HG03469 (cell line): ENCODE results near the gene BAIAP3.
"Not testable (repeated sequence)": the region's sequence is repeated elsewhere in the genome, so short reads cannot be mapped to it uniquely, and the experiment has no call there.

Source experiments
- ATAC-seq: cut with Tn5 transposase; IDR thresholded peaks from one replicate; pipeline ENCODE4 v1.9.1; 2021; ENCODE audit warnings: mild to moderate bottlenecking, moderate library complexity, moderate number of reproducible peaks; ENCODE audit not compliant: unreplicated experiment

The BAIAP3 gene

DNA sequence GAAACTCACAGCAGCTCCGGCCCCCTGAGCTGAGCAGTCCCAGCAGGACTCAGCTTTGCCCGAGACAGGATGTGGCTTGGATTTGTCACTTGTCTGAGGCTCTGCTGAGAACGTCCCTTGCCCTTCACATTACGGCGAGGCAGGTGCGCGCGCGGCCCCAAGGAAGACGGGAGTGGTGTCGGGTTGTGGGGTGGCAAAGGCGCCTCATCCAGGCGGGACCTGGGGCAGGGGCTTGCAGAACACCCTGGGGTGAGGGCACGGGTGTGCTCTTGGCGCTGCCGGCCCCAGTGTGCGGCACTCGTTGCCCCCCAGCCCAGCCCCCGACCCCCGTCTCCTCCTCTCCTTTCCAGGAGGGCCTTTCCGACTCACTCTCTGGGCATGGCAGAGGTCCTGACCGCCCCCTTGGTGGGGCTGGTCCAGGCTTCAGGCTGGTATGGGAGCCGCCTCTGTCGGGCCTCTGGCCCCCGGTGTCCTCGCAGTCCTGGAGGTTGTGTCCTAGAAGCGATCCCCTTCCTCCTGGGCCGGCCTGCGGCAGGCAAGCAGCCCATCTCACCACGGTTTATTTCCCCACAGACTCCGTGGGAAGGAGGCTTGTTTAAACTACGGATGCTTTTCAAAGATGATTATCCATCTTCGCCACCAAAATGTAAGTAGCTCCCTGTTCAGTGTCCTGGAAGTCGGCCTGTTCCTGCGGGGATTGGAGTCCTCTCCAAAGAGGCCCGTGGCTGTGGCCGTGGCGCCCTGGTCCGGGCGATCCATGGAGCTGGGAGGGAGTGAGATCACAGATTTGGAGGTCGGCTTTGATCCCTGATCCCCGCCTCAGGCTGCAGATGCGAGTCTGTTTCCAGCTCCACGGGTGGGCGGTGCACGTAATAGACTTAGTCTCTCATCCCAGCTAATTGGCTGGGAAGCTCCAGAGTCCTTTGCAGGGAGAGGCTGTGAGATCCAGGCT, 18.1 kb upstream of the BAIAP3 start:
- ATAC-seq: no peak

- no peak for ATAC-seq
Observed at GRCh38 chr16:1316033-1316405, 17.4 kb upstream of the BAIAP3 start.

DNA sequence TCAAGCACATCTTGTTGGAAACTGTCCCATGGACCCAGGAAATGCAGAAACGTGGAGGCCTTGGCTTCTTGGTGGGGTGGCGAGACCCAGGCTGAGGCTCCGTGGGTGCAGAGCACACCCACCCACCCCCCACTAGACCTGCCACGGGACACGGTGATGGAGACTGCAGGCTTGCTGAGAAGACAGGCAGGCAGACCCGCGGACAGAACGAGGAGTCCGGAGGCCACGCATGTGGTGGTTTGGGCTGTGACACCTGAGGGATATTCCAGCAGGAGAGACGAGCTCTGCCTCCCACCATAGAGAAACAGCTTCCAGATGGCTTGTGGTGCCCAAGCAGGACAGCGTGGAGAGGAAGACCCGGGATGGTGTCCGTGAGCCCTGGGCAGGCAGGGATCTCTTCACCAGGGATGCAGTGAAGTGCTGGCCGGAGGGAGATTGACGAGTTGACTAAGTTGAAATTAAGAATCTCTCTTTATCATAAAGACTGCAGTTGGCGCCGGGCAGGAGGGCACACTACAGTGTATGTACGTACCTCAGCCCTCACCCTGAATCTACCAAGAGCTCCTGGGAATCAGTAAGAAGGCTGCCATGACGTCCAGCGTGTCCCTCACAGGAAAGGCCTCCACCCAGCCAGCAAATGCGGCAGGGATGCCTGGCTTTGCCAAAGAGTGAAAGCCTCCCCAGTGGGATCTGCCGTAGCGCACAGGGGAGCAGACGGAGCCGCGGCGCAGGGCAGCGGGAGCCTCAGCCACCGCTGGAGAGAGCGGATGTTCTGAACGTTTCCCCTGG, 15.8 kb upstream of the BAIAP3 start:
- no peak for ATAC-seq

GRCh38 chr16:1318268-1318545, 15.2 kb upstream of the BAIAP3 start:
- no peak for ATAC-seq

DNA sequence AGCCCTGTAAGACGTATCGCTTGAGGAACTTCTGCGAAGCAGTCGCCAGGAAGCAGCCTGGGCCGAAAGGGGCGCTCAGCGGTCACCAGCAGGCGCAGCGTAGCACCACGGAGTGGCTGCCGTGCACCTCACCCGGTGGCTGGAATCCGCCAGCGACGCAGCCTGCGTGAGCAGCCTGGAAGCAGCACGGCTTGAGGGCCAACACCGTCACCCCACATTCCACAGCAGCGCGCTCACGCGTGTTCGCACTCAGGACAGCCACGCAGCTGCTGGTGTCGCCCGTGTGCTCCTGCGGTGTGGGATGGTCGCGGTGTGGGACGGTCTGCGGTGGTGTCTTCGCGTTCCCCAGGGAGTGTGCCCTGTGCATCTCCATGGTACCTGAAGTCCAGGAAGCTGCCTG, 14.4 kb upstream of the BAIAP3 start:
- ATAC-seq: no peak

DNA sequence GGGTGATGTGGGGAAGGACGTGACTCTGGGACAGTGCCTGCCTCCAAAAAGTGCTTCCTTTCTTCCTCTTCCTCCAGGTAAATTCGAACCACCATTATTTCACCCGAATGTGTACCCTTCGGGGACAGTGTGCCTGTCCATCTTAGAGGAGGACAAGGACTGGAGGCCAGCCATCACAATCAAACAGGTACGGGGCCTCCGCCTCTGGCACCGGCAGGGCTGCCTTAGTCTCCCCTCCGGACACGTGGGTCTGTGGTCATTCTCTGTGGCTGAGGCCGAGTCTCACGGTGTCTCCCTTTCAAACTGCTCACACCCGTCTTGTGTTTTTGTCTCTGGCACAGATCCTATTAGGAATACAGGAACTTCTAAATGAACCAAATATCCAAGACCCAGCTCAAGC, 13.3 kb upstream of the BAIAP3 start:
- no peak for ATAC-seq

DNA sequence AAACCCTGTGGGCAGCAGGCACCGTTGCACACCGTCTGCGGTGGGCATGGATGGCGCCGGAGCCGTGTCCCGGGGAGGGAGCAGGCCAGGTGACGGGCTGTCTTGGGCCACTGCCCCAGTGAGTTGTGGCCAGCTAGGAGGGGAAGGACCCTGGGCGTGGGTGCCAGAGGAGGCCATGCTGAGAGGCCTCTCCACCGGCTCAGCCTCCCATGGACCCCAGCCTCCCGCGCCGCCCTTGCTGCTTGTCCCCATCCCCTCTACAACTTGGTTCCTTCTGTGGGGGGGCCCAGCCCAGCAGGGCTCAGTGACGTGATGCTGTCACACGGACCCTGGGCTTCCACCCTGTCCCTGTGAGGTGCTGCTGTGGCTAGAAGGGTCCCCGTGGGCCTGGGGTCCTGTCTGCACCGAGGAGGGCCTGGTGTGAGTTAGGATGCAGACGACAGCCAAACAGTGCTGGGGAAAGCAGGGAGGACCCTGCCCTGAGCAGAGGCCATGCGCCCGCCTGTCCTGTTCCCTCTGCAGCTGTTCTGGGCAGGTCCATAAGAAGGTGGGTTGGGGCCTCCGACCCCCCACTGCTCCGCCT, 12.7 kb upstream of the BAIAP3 start:
- ATAC-seq: no peak

DNA sequence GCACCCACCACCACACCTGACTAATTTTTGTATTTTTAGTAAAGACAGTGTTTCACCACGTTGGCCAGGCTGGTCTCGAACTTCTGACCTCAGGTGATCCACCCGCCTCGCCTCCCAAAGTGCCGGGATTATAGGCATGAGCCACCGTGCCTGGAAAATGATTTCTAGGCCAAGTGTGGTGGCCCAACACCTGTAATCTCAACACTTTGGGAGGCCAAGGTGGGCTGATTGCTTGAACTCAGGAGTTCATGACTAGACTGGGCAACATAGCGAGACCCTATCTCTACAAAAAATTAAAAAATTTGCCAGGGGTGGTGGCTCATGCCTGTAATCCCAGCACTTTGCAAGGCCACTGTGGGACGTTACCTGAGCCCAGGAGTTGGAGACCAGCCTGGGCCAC, 11.0 kb upstream of the BAIAP3 start:
- no peak for ATAC-seq

GRCh38 chr16:1323296-1324239, 9.9 kb upstream of the BAIAP3 start:
- no peak for ATAC-seq

- no peak for ATAC-seq
Observed at GRCh38 chr16:1324286-1324826, 9.1 kb upstream of the BAIAP3 start.

DNA sequence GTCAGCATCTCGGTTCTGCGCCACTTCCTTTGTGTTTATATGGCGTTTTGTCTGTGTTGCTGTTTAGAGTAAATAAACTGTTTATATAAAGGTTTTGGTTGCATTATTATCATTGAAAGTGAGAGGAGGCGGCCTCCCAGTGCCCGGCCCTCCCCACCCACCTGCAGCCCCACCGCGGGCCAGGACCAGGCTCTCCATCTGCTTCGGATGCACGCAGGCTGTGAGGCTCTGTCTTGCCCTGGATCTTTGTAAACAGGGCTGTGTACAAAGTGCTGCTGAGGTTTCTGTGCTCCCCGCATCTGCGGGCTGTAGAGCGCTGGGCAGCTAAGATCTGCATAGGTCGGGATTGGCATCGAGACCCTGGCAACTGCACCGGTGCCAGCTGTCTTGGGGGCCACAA, 8.2 kb upstream of the BAIAP3 start:
- ATAC-seq: no peak

DNA sequence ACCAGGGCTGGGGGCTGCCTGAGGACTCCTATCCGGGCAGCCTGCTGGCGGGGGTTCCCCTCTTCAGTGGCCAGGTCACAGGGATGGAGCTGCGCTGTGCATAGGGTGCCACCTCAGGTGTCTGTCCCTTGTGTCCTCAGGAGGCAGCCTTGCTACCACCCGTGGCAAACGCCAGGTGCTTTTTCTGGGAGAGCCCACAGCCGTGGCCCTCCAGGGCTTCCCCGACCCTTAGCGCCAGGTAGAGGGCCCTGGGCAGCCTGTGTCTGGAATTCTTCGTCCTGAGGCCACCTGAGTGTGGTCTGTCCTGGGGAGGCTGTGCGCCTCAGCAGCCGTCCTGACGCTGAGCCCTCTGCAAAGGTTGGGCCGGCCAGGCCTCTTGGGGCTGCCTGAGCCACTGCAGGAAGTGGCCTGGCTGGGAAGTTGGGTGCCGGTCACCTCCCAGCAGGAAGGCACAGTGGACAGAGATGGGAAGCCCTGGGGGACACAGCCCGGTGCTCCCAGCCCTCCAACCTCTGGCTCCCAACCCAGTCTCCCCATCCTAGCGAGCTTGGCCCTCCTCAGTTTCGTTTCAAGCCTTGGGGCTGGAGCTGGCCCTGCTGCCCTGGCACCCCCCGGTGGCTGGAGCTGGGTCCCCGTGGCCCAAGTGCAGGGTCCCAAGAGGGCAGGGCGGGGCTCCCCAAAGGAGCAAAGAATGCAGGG, 7.6 kb upstream of the BAIAP3 start:
- no peak for ATAC-seq

DNA sequence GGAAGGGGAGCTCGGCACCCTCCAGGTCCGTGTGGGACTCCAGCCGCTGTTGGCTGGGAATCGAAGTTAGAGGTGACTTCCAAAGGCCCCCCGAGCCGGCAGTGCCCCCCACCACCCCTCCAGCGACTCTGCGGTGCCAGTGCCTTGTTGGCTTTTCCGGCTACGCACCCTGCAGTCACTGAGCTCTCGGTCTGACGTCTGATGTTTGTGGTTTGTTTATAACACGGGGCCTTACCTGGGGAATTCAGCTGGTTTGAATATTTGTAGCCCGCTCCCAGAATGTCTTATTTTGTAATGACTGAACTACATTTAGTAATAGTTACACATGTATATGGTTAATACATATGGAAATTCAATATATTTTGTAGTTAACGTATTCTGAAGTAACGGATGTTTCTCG, 7.1 kb upstream of the BAIAP3 start:
- ATAC-seq: no peak

DNA sequence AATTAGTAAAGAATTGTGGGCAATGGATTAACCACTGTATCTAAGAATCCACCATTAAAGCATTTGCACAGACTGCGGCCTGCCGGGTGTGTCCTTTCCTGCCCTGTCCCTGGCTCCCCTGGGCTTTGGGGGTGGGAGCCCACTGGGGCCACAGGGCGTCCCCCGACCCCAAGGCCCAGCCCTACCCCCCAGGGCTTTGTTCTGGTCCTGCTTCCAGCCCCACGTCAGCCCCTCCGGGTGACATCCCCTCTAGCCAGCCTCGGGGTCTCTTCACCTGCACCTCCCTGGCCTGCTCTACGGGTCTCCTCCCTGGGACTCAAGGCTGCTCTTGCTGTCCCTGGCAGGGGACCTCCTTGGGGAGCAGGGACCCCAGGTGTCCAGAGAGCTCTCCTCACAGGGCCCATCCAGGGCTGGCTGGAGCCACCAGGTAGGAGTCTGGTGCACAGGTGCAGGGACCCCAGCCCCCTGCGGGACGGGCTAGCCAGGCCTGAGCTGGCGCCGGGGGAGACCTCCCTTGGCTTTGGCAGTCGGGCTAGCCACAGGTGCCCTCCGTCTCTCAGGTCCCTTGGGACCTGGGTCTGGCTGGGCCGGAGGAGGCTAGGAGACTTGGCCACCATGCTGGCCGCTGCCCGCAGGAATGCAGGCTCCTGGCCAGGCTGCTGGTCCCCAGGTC, 6.4 kb upstream of the BAIAP3 start:
- no peak for ATAC-seq

GRCh38 chr16:1327619-1327947, 5.9 kb upstream of the BAIAP3 start:
- ATAC-seq: no peak

DNA sequence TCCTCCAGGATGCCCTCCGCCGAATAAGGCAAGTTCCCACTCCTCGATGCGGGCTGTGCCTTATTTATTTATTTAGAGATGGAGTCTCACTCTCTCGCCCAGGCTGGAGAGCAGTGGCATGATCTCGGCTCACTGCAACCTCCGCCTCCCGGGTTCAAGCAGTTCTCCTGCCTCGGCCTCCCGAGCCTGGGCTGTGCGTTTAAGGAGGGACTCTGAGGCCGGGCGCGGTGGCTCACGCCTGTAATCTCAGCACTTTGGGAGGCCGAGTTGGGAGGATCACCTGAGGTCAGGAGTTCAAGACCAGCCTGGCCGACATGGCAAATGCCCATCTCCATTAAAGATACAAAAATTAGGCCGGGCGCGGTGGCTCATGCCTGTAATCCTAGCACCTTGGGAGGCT, 5.3 kb upstream of the BAIAP3 start:
- not testable (repeated sequence) for ATAC-seq

DNA sequence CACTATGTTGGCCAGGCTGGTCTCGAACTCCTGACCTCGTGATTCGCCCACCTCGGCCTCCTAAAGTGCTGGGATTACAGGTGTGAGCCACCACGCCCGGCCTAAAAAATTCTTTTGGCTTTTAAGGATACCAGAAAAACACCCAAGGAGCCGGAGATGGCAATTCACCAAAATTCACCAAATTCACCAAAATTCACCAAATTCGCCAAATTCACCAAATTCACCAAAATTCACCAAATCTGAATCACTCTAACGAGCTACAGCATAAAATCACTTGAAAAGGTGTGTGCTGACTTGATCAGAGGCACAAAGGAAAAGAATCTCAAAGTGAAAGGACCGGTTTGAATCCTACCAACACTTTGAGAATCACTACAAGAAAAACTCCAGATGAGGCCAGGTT, 4.5 kb upstream of the BAIAP3 start:
- ATAC-seq: not testable (repeated sequence)

DNA sequence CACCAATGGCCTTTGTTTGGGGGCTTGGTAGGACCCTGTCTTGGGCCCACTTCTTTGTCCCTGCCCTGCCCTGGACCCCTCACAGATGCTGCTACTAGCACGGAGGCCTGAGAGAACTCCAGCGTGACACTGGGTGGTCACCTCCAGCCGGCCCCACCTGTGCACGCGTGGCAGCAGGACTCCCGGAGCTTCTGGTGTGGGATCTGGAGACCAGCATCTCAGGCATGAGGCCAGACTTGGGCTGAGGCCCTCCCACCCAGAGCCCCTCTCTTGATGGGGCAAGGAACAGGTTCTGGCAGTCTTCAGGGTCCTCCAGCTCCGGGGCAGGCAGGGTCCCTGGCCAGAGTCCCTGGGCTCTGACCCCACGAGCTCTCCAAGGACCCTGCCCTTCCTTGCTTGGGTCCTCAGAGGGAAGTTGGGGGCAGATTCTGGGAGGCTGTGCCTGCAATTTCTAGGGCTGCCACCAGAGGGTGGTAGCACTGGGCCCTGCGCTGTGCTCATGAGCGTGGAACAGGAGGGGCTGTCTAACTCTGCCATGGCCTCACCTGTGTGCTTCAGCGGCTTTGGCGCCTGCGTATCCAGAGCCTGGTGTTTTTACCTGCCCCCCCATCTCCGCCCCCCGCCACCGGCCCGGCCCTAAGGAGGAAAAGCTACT, 3.1 kb upstream of the BAIAP3 start:
- no peak for ATAC-seq
